GM12878 (cell line): ENCODE results near the gene NAA10. TPM values are rescaled to one million over a fixed set of nuclear protein-coding genes. Genes with fewer than 3 reads are reported as not detected.

Experiments
- CBFB ChIP-seq: IDR thresholded peaks from 2 replicates; pipeline ENCODE4 v1.6.1; 2016; ENCODE audit warnings: antibody characterized with exemption, low read depth
- CTCF ChIP-seq, 3 experiments: IDR thresholded peaks in 2 of 3; conservative IDR thresholded peaks in 1 of 3; 2 replicates each; pipeline ENCODE4 v1.5.1; 2011; ENCODE audit warnings: low read depth in 3 of 3, low read length in 3 of 3, mild to moderate bottlenecking in 3 of 3, control low read depth in 2 of 3, moderate library complexity in 2 of 3, inconsistent platforms in 1 of 3, mixed read lengths in 1 of 3; ENCODE audit not compliant: control insufficient read depth in 2 of 3, insufficient read depth in 1 of 3; ENCODE audit errors: extremely low read depth in 1 of 3
- ETV6 ChIP-seq, 2 experiments: fragments of 450-650 bp in 1 of 2; IDR thresholded peaks in 1 of 2; conservative IDR thresholded peaks in 1 of 2; 2 replicates each; pipeline ENCODE4 v1.6.1; 2014; ENCODE audit warnings: antibody characterized with exemption in 1 of 2, borderline replicate concordance in 1 of 2, low read depth in 1 of 2, mild to moderate bottlenecking in 1 of 2, moderate library complexity in 1 of 2
- HCFC1 ChIP-seq: fragments of 150-350 bp; IDR thresholded peaks from 2 replicates; pipeline ENCODE4 v1.6.1; 2014; ENCODE audit warnings: low read length
- NFYB ChIP-seq: IDR thresholded peaks from 2 replicates; pipeline ENCODE4 v1.6.1; 2011; ENCODE audit warnings: low read depth, mild to moderate bottlenecking, low read length, improper control_type of control experiment, moderate library complexity; ENCODE audit not compliant: insufficient read depth
- SREBF2 ChIP-seq: IDR thresholded peaks from 2 replicates; pipeline ENCODE4 v1.6.1; 2012; ENCODE audit warnings: mild to moderate bottlenecking, low read length
- SUZ12 ChIP-seq: fragments of 200-600 bp; sonication (generic); IDR thresholded peaks from one replicate; pipeline ENCODE4 v1.6.1; 2018; ENCODE audit warnings: antibody characterized with exemption, mild to moderate bottlenecking; ENCODE audit not compliant: unreplicated experiment
- polyA plus RNA-seq, 11 experiments: library from polyadenylated mRNA; depleted of rRNA in 4 of 11; unstranded in 6 of 11; stranded (reverse) in 5 of 11; fragments of >200 nt; fragmentation: Nextera tagmentation in 4 of 11; fragmentation: Illumina TruSeq in 1 of 11; extraction: Ambion mirVana in 4 of 11; extraction: Trizol in 1 of 11; gene quantifications; 1 replicate in 1 of 11; 2 replicates in 10 of 11; pipeline versions ENCODE4 v1.2.1 to v1.2.3, GENCODE V29; 2011 to 2016; ENCODE audit warnings: inconsistent platforms in 2 of 11, missing spikeins in 2 of 11, low read depth in 1 of 11
- total RNA-seq, 4 experiments: library from RNA; depleted of rRNA in 3 of 4; stranded (reverse); fragments of >200 nt in 3 of 4; fragmentation: Illumina TruSeq in 1 of 4; extraction: Trizol in 1 of 4; gene quantifications; 2 replicates each; pipeline versions ENCODE4 v1.2.1 to v1.2.3, GENCODE V29; 2013 to 2021
- TF ChIP-seq, protein P1 (sequence below): IDR thresholded peaks from 2 replicates; pipeline ENCODE4 v1.6.1; 2011; ENCODE audit warnings: low read depth, low read length, improper control_type of control experiment, borderline replicate concordance

Gene NAA10
- total and polyA plus RNA-seq, 10 of the 15 experiments (the other 5 are each of a cell fraction or from before 2014, with no cell fraction given): 7.9 to 212 (median 98.9) TPM

- TF ChIP-seq CTCF (IDR thresholded peaks at IDR 0.05 in 2 of 3, conservative IDR thresholded peaks at IDR 0.05 in 1 of 3; ENCODE audit: control insufficient read depth in 2 of 3, extremely low read depth in 1 of 3, insufficient read depth in 1 of 3, low read depth in 3 of 3, low read length in 3 of 3): peak; percentile 29 to 60 (median 32); a peak in 3 of 6 replicates
- TF ChIP-seq SREBF2: no peak
- TF ChIP-seq SUZ12: no peak
- TF ChIP-seq, protein P1, sequence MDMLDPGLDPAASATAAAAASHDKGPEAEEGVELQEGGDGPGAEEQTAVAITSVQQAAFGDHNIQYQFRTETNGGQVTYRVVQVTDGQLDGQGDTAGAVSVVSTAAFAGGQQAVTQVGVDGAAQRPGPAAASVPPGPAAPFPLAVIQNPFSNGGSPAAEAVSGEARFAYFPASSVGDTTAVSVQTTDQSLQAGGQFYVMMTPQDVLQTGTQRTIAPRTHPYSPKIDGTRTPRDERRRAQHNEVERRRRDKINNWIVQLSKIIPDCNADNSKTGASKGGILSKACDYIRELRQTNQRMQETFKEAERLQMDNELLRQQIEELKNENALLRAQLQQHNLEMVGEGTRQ: no peak
- TF ChIP-seq NFYB: no peak
- no peak for TF ChIP-seq CBFB
- no peak for TF ChIP-seq ETV6 (conservative IDR thresholded peaks at IDR 0.05 in 1 of 2, IDR thresholded peaks at IDR 0.05 in 1 of 2; ENCODE audit: borderline replicate concordance in 1 of 2, low read depth in 1 of 2)
- TF ChIP-seq HCFC1: no peak
- TF ChIP-seq, all 136 proteins: peak for 10
Measured at GRCh38 chrX:153924149-153924861, 10.5 kb downstream of the NAA10 start (continued).
